Left lung (tissue), 10 donors: ENCODE results near the gene CSF2. TPM values are rescaled to one million over a fixed set of nuclear protein-coding genes. Genes with fewer than 3 reads are reported as not detected.

ENCODE experiments used
- ATAC-seq: fragments of 200-7000 bp; cut with Tn5 transposase; one replicate; pipeline ENCODE4 v1.9.1; 2020; ENCODE audit warnings: moderate library complexity
- DNase-seq, 4 donors: peaks; one replicate each; pipeline ENCODE4 v3.0.0-alpha.2; 2013 to 2020
- H3K27ac ChIP-seq, 2 donors: fragments of 200-600 bp; sonication (generic) in 1 of 2; one replicate each; pipeline versions ENCODE4 v1.5.0 to v1.8.0; 2020 to 2021
- H3K27me3 ChIP-seq, 2 donors: fragments of 200-600 bp; sonication (generic) in 1 of 2; one replicate each; pipeline versions ENCODE4 v1.5.0 to v1.8.0; 2020 to 2021
- H3K36me3 ChIP-seq, 2 donors: fragments of 200-600 bp; sonication (generic) in 1 of 2; one replicate each; pipeline versions ENCODE4 v1.5.0 to v1.8.0; 2020 to 2021
- H3K4me1 ChIP-seq, 2 donors: fragments of 200-600 bp; one replicate each; pipeline ENCODE4 v1.8.0; 2021
- H3K4me3 ChIP-seq, 2 donors: fragments of 200-600 bp; sonication (generic) in 1 of 2; one replicate each; pipeline versions ENCODE4 v1.5.0 to v1.8.0; 2020 to 2021; ENCODE audit warnings: mild to moderate bottlenecking in 1 of 2
- H3K9me3 ChIP-seq, 2 donors: fragments of 200-600 bp; sonication (generic) in 1 of 2; one replicate each; pipeline versions ENCODE4 v1.5.0 to v1.8.0; 2020 to 2021
- intact Hi-C, 2 donors: fragments of 100-400 bp; cut with DNase I; formaldehyde crosslinking; loops; one replicate each; pipeline versions ENCODE4 v1.11.2 to v1.14.2; 2022
- polyA plus RNA-seq, 6 donors: library from polyadenylated mRNA; unstranded; fragments of 120-200 nt; gene quantifications; one replicate each; pipeline ENCODE4 v1.2.1, GENCODE V29; 2013; ENCODE audit not compliant: insufficient read length in 6 of 6
- total RNA-seq, 2 donors: library from RNA; stranded (reverse); fragmentation: NEBNext Ultra II Directional; extraction: Animal tissue kit (Norgen Biotek cat#: 25700); gene quantifications; one replicate each; pipeline ENCODE4 v1.2.1, GENCODE V29; 2021
- TF ChIP-seq, protein P1 (sequence below), 2 donors: fragments of 200-600 bp; sonication (generic) in 1 of 2; IDR thresholded peaks; one replicate each; pipeline versions ENCODE4 v1.5.0 to v1.8.0; 2021; ENCODE audit warnings: antibody characterized with exemption in 2 of 2
- donor health status: DM: no; HTN: yes; CAD: no.
- donor health status: DM: no; HTN: no; CAD: no.

Gene CSF2
- total and polyA plus RNA-seq, 8 donors: 0.18 to 5.1 (median 0.44) TPM; not detected in 3

DNA sequence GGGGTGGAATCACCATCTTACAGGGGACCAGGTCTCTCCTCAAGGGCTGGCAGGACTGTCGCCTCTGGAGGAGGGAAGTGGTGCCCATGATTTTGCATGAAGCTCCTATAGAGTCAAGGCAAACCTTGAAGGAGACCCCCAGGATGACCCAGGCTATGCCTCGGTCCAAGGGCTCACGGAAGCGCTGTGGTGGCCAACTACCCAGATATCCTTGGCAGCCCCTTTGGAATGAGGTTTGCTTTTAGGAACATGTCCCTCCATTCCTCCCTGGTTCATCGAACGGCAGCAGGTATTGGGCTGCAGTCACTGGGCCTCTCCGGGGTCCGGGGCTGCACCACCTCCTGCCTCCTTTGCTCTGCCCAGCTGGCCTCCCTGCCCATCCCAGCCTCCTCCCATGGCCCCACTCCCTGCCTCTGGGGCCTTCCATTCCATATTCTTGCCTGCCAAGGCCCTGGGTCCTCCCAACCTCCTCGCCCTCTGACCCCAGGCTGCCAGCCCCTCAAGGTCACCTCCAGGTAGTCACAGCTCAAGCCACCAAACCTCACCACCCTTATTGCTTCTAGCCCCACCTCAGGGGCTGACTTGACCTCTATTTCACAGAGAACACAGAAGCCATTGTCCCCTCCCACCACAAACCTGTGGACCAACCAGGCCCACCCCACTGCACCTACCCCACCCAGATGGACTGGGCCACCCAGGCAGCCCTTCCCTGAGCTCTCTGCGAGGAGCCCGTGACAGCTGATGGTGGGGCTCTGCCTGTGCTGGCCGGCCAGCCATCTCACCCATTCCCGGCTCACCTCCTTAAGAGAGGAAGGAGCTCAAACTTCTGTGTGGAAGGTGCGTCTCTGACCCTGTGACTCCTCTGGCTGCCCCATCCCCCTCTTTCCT lies 16.7 kb upstream of the CSF2 start:
- Histone ChIP-seq H3K27me3 (no peaks in the 10 kb centered on the region), H3K9me3 (no peaks in the 10 kb centered on the region), H3K36me3 (no peaks in the 10 kb centered on the region), H3K27ac (no peak overlapping the region), H3K4me1 (no peaks in the 10 kb centered on the region), H3K4me3 (no peak overlapping the region)
- peak in 2 of 4 donors; percentile 26 to 57 for DNase-seq
- intact Hi-C loops: no loop called here
- ATAC-seq: no peak
- TF ChIP-seq, protein P1, sequence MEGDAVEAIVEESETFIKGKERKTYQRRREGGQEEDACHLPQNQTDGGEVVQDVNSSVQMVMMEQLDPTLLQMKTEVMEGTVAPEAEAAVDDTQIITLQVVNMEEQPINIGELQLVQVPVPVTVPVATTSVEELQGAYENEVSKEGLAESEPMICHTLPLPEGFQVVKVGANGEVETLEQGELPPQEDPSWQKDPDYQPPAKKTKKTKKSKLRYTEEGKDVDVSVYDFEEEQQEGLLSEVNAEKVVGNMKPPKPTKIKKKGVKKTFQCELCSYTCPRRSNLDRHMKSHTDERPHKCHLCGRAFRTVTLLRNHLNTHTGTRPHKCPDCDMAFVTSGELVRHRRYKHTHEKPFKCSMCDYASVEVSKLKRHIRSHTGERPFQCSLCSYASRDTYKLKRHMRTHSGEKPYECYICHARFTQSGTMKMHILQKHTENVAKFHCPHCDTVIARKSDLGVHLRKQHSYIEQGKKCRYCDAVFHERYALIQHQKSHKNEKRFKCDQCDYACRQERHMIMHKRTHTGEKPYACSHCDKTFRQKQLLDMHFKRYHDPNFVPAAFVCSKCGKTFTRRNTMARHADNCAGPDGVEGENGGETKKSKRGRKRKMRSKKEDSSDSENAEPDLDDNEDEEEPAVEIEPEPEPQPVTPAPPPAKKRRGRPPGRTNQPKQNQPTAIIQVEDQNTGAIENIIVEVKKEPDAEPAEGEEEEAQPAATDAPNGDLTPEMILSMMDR (IDR thresholded peaks at IDR 0.05): no peak

DNA sequence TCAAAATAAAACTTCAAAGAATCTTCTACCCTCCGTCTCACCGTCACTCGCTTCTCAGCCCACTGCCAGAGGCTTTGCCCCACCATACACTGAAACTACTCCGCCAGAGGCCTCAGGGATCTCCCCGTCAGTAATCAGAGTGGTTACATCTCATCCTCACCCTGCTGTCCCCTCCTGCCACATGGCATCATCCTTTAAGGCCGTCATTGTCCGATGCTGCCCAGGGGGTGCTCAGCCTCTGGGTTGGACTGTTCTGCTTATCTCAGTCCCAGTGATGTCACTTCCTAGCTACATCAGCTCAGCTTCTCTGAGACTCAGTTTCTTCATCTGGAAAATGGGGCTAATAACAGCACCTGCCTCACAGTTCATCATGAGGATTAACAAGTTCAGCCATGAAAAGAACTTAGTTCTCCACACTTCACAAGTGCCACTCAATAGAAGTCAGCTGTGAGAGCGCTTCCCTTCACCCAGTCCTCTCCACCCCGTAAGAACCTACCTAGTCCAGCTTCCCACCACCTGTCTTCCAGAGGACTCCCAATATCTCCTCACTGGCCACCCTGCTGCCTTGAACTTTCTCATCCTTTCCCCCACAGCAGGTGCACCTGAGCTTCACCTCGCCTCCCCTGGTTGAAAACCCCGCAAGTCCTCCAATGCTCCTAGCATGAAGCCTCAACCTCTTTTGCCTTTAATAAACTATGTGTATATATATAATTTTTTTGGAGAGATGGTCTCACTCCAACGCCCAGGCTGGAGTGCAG lies 15.9 kb upstream of the CSF2 start:
- TF ChIP-seq, protein P1 (IDR thresholded peaks at IDR 0.05): no peak
- Histone ChIP-seq H3K27ac (no peak overlapping the region), H3K9me3 (no peaks in the 10 kb centered on the region), H3K4me1 (no peaks in the 10 kb centered on the region), H3K27me3 (no peaks in the 10 kb centered on the region), H3K4me3 (no peak overlapping the region), H3K36me3 (no peaks in the 10 kb centered on the region)
- no peak for DNase-seq
- intact Hi-C loops: no loop called here
- no peak for ATAC-seq

DNA sequence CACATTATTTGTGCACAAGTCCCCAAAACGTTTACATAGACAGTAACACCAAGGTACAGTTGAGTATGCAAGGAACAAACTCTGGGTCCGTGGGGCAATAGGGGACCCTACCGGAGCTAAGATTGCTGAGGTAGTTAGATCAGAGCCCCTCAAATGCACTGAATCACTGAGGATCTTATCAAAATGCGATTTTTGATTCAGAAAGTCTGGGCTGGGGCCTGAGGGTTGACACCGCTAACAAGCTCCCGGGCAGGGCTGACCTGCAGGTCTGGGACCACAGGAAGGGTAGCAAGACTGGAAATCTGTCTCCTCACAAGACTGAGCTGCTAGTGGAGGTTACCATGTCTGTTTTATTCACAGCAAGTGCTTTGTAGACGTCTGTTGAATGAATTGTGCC lies 14.9 kb upstream of the CSF2 start:
- no peaks in the 10 kb centered on the region for H3K9me3 ChIP-seq
- H3K36me3 ChIP-seq: no peaks in the 10 kb centered on the region
- ATAC-seq: no peak
- no peak overlapping the region for H3K27ac ChIP-seq
- H3K4me1 ChIP-seq: no peaks in the 10 kb centered on the region
- no peaks in the 10 kb centered on the region for H3K27me3 ChIP-seq
- no peak for DNase-seq
- intact Hi-C loops: no loop called here
- H3K4me3 ChIP-seq: no peak overlapping the region
- TF ChIP-seq, protein P1 (IDR thresholded peaks at IDR 0.05): no peak

DNA sequence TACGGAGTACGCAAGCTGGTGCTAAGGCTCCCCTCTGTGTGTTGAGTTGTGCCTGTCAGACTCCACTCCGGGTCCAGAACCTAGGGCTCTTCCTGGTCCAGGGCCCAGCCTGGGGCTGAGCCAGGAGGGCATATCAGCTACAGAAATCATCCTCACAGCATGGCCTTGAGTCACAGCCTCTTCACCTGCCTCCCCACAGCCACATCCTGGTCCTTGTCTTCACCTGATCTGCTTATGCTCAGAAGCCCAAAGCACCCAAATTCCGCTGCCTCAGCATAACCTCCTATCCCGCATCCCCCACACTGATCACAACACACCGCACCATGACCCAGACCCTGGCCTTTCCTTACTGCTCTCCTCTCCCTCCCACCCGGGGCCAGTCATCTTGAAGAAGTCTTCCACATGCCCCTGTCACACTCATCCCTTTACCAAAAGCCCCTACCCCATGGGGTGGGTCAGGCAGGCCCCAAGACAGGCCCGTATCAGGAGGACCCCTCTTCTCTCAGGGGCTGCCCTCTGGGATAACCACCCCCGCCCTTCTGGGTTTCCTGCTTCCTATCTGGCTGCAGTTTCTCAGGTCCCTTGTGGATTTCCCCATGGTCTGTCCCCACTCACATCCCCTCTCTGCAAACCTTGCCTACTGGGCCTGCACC lies 14.4 kb upstream of the CSF2 start:
- TF ChIP-seq, protein P1 (IDR thresholded peaks at IDR 0.05): no peak
- Histone ChIP-seq H3K27ac (no peak overlapping the region), H3K36me3 (no peaks in the 10 kb centered on the region), H3K27me3 (no peaks in the 10 kb centered on the region), H3K4me3 (no peak overlapping the region), H3K9me3 (no peaks in the 10 kb centered on the region), H3K4me1 (no peaks in the 10 kb centered on the region)
- intact Hi-C loops: no loop called here
- DNase-seq (peak in 2 of 4 donors; percentile 20 to 25), ATAC-seq (no peak)
